Body of pancreas (tissue), 4 donors: ENCODE data around the gene RPTOR.

Experiments
- CTCF ChIP-seq, 7 experiments: fragments of 450-650 bp in 4 of 7; fragments of 200-600 bp in 3 of 7; sonication (generic) in 3 of 7; IDR thresholded peaks; one replicate each; pipeline ENCODE4 v1.5.1; 2016 to 2019; ENCODE audit warnings: antibody characterized with exemption in 7 of 7
- POLR2A ChIP-seq, 3 donors: fragments of 450-650 bp; IDR thresholded peaks; one replicate each; pipeline ENCODE4 v1.6.1; 2016; ENCODE audit warnings: antibody characterized with exemption in 3 of 3, mild to moderate bottlenecking in 2 of 3

GRCh38 chr17:80834893-80835275 lies 290.2 kb downstream of the RPTOR start:
- TF ChIP-seq CTCF (IDR thresholded peaks at IDR 0.05) (no peak), POLR2A (IDR thresholded peaks at IDR 0.05) (no peak)
